ENCODE data around the gene RNF212. TPM values are rescaled to one million over a fixed set of nuclear protein-coding genes. Genes with fewer than 3 reads are reported as not detected.

The RNF212 gene
- total RNA-seq, 1 donor from 2014 or later: 3.3 TPM

- DNase-seq (ENCODE audit: low spot score in 2 of 2) (no peak), FAIRE-seq (no peak)
Observed at GRCh38 chr4:1116838-1117237, 3.5 kb upstream of the RNF212 start.

GRCh38 chr4:1115528-1116293 is 2.3 kb upstream of the RNF212 start:
- no peak for FAIRE-seq
- no peak for DNase-seq (ENCODE audit: low spot score in 2 of 2)

- FAIRE-seq (no peak), DNase-seq (ENCODE audit: low spot score in 2 of 2) (no peak)
Observed at GRCh38 chr4:1112821-1113182, 562 bp downstream of the RNF212 start.

GRCh38 chr4:1112174-1112820 is 1.1 kb downstream of the RNF212 start:
- no peak for FAIRE-seq
- no peak for DNase-seq (ENCODE audit: low spot score in 2 of 2)

GRCh38 chr4:1111259-1111809 is 2.0 kb downstream of the RNF212 start:
- DNase-seq (ENCODE audit: low spot score in 2 of 2) (no peak), FAIRE-seq (no peak)

- DNase-seq (ENCODE audit: low spot score in 2 of 2) (no peak), FAIRE-seq (no peak)
Observed at GRCh38 chr4:1109898-1110506, 3.4 kb downstream of the RNF212 start.

- DNase-seq (ENCODE audit: low spot score in 2 of 2) (no peak), FAIRE-seq (no peak)
Observed at GRCh38 chr4:1109333-1109732, 4.0 kb downstream of the RNF212 start.

- FAIRE-seq: no peak
- DNase-seq (ENCODE audit: low spot score in 2 of 2): no peak
Observed at GRCh38 chr4:1105662-1106061, 7.7 kb downstream of the RNF212 start.

- DNase-seq (ENCODE audit: low spot score in 2 of 2) (no peak), FAIRE-seq (no peak)
Observed at GRCh38 chr4:1105067-1105466, 8.3 kb downstream of the RNF212 start.

- DNase-seq (ENCODE audit: low spot score in 2 of 2) (no peak), FAIRE-seq (no peak)
Observed at GRCh38 chr4:1104647-1105046, 8.7 kb downstream of the RNF212 start.

GRCh38 chr4:1099684-1100335 is 13.6 kb downstream of the RNF212 start:
- FAIRE-seq (no peak), DNase-seq (ENCODE audit: low spot score in 2 of 2) (no peak)

GRCh38 chr4:1099270-1099669 is 14.1 kb downstream of the RNF212 start:
- FAIRE-seq (no peak), DNase-seq (ENCODE audit: low spot score in 2 of 2) (no peak)

GRCh38 chr4:1098311-1098925 is 14.9 kb downstream of the RNF212 start:
- DNase-seq (ENCODE audit: low spot score in 2 of 2): no peak
- no peak for FAIRE-seq

- DNase-seq (ENCODE audit: low spot score in 2 of 2) (no peak), FAIRE-seq (no peak)
Observed at GRCh38 chr4:1097553-1097952, 15.8 kb downstream of the RNF212 start.

- DNase-seq (ENCODE audit: low spot score in 2 of 2) (no peak), FAIRE-seq (no peak)
Observed at GRCh38 chr4:1096841-1097240, 16.5 kb downstream of the RNF212 start.

GRCh38 chr4:1094336-1094690 is 19.1 kb downstream of the RNF212 start:
- DNase-seq (ENCODE audit: low spot score in 2 of 2): no peak
- no peak for FAIRE-seq

- no peak for FAIRE-seq
- no peak for DNase-seq (ENCODE audit: low spot score in 2 of 2)
Observed at GRCh38 chr4:1093391-1094335, 19.7 kb downstream of the RNF212 start.

- no peak for DNase-seq (ENCODE audit: low spot score in 2 of 2)
- no peak for FAIRE-seq
Observed at GRCh38 chr4:1092983-1093361, 20.4 kb downstream of the RNF212 start.
